MV-4-11 (cell line): ENCODE measurements around the gene RTN4RL2.

Experiments used
- DNase-seq: peaks from one replicate; lab custom pipeline; 2025; lab: John Stamatoyannopoulos, UW

The RTN4RL2 gene

DNA sequence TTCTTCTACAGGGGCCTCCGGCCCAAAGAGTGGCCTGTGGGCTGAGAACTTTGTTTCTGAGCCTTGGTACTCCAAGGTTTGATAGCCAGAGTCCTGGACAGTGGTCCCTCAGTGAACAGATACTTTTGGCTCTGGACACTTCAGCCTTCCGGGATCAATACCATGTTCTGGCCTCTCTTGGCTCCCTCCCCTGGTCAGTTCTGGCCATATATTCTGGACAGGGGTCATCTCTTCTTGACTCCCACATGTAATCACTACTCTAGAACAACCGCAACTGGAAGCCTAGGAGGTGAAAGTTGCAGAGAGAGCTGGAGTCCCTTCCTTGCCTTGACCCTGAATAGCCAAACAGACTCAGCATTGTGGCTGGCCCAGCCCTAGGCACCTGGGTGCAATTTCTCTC lies 2.3 kb downstream of the RTN4RL2 start:
- no peak for DNase-seq

DNA sequence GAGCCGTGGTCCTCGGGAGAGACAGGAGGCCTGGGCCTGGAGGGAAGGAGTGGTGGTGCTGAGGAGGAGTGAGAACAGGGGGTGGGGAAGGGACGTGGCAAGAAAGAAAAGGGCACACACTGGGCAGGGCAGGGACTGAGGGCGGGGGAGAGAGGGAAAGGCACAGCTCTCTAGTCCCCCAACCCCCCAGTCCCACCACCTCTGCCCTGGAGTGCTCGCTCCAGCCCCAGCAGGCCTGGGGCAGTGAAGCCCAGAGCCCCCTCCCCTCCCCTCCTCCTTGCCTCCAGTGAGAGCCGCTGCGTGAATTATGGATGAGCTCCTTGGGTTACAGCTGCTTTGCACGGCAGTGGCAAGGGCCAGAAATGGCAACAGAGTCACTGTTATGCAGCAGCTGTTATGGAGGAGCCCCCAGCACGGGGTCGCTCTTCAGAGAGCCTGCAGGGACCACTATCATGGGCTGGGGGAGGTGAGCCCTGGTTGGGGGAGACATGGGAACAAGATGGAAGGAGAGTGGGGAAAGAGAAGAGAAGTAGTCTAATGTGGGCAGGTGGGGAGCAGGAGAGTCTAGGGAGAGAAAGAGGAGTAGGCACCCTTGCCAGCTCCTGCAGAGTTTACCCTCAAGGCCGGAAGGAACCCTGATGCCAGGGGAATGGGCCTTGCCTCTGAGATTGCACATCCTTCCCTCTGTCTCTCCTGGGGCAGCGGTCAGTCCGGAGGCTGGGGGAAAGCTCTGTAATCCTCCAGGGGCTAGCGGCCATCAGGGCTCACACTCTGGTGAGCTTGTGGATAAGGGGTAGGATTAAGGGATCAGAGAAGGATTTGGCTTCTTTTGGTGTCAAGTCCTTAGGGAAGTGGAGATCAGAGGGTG lies 3.6 kb downstream of the RTN4RL2 start:
- DNase-seq = no peak

DNA sequence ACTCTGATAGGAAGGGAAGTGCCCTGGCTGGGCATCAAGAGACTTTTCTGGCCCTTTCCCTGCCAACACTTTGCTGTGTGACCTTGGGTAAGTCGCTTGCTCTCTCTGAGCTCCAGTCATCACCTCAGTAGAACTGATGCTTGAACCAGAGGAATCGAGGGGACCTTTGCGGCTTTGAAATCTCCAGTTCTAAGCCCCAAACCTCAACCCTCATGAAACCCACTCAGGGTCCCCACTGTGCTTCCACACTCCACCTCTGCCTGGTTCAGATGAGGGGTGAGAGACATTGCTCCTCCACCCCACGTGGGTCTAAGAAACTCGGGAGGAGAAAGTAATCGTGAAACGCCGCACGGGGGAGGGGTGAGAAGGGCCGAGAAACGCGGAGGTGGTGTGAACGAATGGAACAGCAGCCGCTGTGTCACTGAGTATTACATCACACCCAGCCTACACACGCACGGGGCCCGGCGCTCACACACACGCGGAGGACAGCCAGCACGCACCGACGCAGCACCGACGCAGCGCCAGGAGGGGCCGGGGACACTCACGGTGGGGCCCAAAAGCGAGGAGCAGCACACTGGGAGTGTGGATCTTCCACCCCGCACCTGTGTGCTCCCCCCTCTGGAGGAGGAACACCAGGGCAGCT lies 4.3 kb downstream of the RTN4RL2 start:
- DNase-seq = no peak

DNA sequence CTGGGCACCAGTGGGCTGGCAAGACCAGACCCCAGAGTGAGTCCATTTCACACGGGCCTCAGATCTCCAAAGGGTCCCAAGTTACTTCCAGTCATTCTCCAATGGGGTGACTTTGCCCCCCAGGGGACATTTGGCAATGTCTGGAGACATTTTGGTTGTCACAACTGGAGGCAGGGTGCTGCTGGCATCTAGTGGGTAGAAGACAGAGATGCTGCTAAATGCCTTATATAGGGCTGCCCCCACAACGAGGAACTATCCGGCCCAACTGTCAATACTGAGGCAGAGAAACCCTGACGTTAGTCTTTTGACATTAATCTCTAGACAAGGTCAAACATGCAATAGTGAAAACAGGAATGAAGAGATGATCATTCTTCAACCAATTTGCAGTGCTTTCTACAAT lies 6.4 kb downstream of the RTN4RL2 start:
- peak; percentile 33 for DNase-seq

DNA sequence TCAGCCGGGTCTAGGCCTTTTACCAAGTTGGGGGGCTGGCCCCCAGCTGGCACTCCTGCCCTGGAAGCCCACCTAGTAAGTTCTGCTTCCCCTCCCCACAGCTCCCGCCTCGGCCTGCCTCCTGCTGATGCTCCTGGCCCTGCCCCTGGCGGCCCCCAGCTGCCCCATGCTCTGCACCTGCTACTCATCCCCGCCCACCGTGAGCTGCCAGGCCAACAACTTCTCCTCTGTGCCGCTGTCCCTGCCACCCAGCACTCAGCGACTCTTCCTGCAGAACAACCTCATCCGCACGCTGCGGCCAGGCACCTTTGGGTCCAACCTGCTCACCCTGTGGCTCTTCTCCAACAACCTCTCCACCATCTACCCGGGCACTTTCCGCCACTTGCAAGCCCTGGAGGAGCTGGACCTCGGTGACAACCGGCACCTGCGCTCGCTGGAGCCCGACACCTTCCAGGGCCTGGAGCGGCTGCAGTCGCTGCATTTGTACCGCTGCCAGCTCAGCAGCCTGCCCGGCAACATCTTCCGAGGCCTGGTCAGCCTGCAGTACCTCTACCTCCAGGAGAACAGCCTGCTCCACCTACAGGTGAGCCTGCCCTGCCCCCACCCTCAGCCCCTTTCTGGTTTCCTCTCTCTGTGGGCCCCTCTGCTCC lies 7.3 kb downstream of the RTN4RL2 start:
- no peak for DNase-seq

DNA sequence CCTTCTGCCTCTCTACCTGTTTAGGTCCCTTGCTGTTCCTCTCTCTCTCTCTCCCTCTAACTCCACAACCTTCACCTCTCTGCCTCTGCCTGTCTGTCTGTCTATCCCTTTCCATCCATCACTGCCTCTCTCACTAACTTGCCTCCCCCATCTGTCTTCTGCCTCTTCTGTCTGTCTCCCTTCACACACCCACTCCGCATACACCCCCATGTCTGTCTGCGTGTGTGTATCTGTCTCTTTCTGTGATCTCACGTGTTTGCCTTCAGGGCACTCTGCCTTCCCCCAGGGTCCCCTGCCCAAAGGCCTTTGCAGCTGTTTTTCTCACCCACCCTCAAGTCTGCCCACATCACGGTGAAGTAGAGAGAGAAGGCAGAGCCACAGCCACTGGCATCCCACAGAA lies 7.9 kb downstream of the RTN4RL2 start:
- DNase-seq = no peak

DNA sequence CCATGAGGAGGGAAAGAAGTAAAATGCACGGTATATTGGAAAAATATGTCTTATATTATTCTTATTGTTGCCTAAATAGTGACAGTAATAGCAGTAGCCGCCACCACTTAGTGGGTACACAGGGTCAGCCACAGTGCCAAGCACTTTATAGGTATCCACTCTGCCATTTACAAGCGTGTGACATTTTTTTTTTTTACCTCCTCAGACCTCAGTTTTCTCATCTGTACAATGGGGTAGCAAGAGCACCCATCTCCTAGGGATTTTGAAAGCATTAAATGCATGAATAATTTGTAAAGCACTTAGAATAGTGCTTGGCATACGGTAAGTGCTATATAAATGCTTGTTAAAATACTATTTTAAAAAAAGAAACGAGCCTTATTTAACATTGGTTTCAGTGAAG lies 8.9 kb downstream of the RTN4RL2 start:
- no peak for DNase-seq

DNA sequence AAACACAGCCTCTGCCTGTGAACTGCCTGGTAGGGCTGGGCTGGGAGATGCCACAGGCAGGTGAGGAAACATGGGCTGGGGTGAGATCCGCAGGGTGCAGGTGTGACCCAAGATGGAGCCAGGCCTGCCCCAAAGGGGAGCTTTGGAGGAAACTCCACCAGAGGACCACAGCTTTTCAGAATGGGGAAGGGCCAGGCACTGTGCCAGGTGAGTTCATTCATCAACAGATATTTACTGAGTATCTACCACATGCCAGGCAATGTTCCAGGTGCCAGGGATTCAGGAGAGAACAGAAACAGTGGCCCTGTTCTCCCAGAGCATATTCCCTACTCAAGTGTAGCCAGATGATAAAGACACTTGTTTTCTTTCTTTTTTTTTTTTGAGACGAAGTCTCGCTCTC lies 11.2 kb downstream of the RTN4RL2 start:
- DNase-seq = no peak

DNA sequence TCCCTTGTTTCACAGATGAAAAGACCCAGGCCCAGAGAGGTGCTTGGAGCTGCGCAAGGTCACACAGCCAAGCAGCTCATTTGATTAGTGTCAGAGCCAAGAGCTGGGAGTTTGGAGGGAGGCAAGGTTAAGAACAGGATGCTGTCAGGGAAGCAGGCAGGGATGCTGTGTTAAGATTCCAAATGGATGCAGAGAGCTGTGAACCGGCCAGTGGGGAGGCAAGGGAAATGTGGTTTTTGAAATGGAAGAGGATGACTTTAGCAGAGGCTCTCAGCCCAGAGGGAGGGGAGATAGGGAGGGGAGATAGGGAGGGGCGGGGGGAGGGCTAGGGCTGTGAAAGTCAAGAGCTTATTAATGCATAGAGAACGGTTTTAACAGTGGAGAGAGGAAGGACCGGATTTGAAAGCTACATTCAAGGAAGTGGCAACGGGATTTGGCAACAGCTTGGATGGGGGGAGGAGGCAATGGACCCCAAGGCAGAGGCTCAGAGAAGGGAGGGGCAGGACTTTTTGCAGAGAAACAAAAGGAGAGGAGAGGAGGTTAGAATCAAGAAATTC lies 13.0 kb downstream of the RTN4RL2 start:
- DNase-seq = peak; percentile 75

DNA sequence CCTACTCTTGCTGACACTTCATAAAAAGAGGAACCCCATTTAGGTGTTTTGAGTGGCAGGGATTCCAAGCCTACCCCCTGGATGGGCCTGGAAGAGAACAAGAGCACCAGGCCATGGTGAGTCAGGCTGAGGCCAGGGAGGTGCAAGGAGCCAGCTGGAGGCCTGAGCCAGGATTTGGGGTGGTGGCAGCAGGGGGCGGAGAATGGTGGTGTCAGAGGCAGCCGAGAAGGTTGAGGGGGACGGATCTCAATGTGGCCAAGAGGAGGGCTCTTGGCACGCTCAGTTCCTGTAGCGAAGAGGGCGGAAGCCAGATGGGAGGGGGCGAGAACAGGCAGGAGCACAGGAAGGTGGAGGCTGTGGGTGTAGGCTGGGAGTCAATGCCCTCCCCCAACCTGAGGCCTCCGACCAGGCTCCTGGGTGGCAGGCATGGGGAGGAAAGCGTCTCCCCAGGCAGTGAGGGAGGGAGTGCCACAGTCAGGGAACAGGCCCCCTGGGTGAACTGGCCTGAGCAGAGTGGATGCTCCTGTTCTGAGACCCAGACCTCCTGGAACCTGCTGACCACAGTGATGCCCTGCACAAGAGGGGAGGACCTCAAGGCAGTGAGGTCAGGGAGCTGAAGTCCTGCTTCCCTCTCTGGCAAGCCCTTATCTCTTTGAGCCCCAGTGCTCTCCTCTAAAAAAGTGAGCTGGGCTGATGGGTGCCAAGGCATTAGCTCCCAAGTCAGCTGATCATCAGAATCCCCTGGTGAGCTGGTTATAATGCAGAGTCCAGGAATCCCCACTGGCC lies 13.9 kb downstream of the RTN4RL2 start:
- peak; percentile 71 for DNase-seq

DNA sequence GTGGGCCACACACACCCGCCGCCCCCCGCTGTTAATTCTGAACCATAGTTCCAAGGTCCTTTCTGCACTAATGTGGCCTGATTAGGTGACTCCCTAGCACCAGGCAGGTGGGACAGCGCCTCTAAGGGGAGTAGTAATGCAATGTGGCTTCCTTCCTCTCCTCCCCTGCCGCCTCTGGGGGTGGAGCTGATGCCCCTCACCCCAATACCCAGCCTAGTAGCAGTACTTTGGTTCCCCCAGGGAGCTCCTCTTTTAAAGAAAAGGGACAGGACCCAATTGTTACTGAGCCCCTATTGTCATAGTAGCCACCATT lies 14.4 kb downstream of the RTN4RL2 start:
- DNase-seq = no peak

DNA sequence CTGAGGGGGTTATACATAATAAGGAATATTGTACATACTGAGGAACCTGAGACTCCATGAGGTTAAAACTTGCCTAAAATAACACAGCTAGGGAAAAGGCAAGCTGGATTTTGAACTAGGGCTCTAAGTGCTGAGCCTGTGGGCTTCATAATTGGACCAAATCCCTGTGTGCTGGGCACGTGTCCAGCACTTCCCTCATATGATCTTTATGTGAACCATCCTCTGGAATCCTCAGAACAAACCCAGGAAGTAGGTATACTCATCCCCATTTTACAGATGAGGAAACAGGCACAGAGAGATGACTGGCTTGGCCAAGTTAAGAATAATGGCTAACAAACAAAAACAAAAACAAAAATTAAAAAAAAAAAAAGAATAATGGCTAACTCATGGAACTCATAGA lies 14.9 kb downstream of the RTN4RL2 start:
- no peak for DNase-seq

DNA sequence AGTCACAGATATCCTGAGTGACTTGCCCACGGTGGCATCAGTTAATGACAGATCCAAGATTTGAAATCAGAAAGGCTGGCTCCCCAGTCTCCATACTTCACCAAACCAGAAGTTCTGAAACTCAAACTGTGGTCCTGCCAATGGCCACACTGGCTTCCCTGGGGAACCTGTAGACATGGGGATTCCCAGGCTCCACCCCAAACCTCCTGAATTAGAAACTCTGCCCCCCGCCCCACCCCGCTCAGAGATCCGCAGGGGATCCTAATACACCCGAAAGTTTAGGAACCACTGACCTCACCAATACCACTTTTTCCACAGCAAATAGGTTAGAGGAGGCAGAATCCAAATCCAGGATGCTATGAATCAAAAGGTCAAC lies 15.3 kb downstream of the RTN4RL2 start:
- no peak for DNase-seq

DNA sequence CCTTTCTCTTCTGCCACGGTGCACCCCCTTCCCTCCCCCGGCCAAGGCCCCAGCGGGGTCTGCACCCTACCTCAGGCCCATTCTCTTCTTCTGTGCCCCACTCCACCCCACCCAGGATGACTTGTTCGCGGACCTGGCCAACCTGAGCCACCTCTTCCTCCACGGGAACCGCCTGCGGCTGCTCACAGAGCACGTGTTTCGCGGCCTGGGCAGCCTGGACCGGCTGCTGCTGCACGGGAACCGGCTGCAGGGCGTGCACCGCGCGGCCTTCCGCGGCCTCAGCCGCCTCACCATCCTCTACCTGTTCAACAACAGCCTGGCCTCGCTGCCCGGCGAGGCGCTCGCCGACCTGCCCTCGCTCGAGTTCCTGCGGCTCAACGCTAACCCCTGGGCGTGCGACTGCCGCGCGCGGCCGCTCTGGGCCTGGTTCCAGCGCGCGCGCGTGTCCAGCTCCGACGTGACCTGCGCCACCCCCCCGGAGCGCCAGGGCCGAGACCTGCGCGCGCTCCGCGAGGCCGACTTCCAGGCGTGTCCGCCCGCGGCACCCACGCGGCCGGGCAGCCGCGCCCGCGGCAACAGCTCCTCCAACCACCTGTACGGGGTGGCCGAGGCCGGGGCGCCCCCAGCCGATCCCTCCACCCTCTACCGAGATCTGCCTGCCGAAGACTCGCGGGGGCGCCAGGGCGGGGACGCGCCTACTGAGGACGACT lies 15.9 kb downstream of the RTN4RL2 start:
- no peak for DNase-seq

DNA sequence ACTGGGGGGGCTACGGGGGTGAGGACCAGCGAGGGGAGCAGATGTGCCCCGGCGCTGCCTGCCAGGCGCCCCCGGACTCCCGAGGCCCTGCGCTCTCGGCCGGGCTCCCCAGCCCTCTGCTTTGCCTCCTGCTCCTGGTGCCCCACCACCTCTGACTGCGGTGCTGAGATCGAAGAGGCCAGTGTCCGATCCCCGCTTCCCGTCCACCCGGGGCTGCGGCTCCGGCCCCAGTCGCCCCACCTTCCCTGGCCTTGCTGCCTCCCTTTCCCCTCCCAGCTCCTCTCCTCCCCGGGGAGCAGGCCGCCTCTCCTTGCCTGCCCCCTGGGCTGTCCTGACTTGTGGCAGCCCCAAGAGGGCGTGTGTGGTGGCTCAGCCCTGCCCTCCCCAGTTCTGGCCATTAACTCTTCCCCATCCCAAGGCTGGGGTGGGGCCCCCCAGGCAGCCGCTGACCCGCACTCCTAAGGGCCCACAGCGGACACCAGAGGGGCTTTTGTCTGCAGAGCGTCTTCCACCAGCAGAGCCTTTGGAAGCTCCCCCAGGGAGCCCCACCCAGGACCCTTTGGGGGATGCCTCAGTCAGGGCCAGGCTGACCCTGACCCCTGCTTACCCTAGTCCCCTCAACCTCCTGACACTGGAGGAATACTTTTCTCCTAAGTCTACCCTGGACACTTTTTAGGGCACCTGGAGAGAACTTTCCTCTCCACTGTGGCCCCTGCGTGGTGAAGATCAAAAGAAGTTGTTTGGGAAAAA lies 16.6 kb downstream of the RTN4RL2 start:
- DNase-seq = peak; percentile 61

DNA sequence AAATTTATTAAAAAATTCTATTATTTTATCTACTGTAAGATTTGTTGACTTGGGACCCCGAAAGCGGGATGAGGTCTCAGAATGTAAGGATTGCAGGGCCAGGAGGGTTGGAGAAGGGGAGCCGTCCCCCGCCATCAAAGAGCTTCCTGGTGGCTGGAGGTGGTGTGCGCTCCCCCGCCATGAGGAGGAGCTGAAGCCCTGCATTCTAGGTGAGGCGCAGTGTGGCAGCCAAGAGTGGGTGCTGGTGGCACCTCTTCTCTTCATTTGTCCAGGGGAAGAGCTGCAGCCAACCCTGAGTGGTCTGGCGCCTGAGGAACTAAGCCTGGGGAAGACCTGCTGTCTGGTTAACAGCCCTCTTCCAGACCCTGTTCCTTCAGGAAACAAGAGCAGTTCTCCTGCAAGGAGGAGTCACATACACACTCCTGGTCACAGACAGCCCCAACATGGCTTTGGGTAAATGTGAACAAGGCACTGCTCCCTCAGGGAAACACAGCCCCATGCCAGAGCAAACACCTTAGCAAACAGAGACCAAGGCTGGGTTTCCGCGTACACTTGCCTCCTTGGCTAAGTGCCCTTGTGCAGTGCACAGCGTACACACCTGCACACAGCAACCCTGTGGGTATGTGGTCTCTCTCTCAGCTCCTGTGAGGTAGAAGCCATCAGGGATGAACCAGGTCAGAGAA lies 17.3 kb downstream of the RTN4RL2 start:
- no peak for DNase-seq

DNA sequence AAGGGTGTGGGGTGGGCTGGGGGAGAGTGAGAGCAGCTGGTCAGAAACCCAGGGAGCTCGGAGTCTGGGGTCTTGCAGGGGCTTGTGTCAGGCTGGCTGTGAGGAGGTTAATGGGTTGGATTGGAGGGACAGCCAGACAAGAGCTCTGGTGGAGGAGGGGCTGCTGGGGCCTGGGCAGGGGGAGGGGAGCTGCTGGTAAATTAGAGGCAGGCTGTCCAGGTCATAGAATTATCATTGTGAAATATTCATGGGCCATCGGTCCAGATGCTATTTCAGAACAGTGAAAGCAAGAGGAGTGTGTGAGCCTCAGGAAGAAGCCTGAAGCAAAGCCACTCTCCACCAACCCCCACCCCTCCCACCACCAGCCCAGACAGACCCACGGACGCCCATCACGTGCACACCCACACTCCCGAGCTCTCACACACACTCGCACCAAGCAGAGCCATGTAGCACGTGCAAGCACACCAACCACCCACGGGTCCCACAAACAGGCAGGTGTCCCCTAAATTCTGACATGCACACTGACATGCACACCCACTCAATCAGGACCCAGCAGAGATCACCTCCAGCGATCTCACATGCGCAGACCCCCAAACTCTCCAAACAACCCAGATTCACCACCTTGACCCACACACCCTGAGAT lies 18.8 kb downstream of the RTN4RL2 start:
- no peak for DNase-seq

DNA sequence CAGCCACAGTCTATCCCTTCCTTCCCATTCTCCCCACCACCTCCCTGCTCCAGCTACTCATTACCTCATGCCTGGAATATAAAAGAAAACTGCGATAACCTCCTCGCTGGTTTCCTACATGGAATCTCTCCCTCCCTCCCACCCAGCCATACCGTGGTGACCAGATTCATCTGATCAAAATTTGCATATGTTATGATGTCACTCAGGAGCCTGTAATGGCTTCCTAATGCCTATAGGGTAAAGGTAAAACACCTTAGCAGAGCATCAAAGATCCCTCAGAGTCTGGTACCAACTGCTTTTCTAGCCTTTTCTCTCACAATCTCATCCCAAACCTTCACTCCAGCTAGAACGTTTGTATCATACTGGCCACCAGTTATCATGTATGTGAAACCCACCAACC lies 19.6 kb downstream of the RTN4RL2 start:
- DNase-seq = no peak

DNA sequence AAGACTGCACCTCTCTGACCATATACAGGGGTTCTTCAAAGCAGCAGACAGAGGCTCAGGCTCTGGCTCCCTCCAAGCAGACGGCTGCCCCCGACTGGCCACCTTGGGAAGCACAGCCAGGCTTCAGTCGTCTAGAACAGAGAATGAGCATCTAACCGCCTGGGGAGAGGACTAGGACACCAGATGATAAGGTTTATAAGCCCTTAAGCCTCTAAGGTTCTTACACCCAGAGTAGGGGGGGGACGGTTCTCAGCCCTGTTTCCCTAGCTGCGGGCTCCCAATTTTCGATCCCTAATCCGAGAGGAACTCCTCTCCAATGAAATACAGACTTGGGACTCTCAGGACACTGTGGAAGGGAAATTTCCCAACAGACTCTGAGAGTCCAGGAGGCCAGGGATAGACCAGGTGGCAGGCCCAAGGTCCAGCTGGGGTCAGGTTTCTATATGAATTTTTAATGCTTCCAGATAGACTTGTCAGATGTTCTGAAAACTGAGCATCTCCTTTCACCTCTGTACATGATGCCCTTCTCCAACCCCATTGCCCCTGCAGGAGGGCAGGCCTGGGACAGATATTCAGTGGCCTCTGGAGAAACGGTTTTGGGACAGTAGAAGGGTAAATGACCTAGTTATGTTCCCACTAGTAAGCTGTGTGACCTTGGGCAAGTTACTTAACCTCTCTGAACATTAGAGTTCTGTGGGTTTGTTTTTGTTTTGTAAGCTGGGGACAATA lies 20.2 kb downstream of the RTN4RL2 start:
- peak; percentile 72 for DNase-seq
